Heart right ventricle (tissue), 16 donors: ENCODE data around the gene ACVR2A. TPM values are rescaled to one million over a fixed set of nuclear protein-coding genes. Genes with fewer than 3 reads are reported as not detected.

Experiments used
- ATAC-seq, 8 donors: fragments of 200-7000 bp; cut with Tn5 transposase; one replicate each; pipeline ENCODE4 v1.9.1; 2020; ENCODE audit warnings: mild to moderate bottlenecking in 8 of 8, moderate library complexity in 8 of 8, moderate number of reproducible peaks in 1 of 8
- DNase-seq, 2 donors: peaks; one replicate each; pipeline ENCODE4 v3.0.0-alpha.2; 2020
- H3K27ac ChIP-seq, 10 donors: fragments of 200-600 bp; sonication (generic) in 2 of 10; one replicate each; pipeline versions ENCODE4 v1.5.0 to v1.8.0; 2020 to 2022; ENCODE audit warnings: mild to moderate bottlenecking in 3 of 10
- H3K27me3 ChIP-seq, 7 donors: fragments of 200-600 bp; one replicate each; pipeline ENCODE4 v1.8.0; 2021 to 2022; ENCODE audit warnings: mild to moderate bottlenecking in 2 of 7
- H3K36me3 ChIP-seq, 9 donors: fragments of 200-600 bp; sonication (generic) in 1 of 9; one replicate each; pipeline versions ENCODE4 v1.5.0 to v1.8.0; 2020 to 2022; ENCODE audit warnings: mild to moderate bottlenecking in 2 of 9
- H3K4me1 ChIP-seq, 9 donors: fragments of 200-600 bp; sonication (generic) in 1 of 9; one replicate each; pipeline versions ENCODE4 v1.5.0 to v1.8.0; 2020 to 2022; ENCODE audit warnings: mild to moderate bottlenecking in 4 of 9
- H3K4me3 ChIP-seq, 10 donors: fragments of 200-600 bp; sonication (generic) in 2 of 10; one replicate each; pipeline versions ENCODE4 v1.5.0 to v1.8.0; 2020 to 2022; ENCODE audit warnings: mild to moderate bottlenecking in 7 of 10, moderate library complexity in 2 of 10
- H3K9me3 ChIP-seq, 11 donors: fragments of 200-600 bp in 10 of 11; sonication (generic) in 2 of 11; one replicate each; pipeline versions ENCODE4 v1.5.0 to v1.8.0; 2013 to 2022; ENCODE audit warnings: mild to moderate bottlenecking in 2 of 11, control low read depth in 1 of 11, moderate library complexity in 1 of 11
- WGBS, 2 donors: extraction: QIAGEN DNeasy Blood & Tissue Kit; methylation state at CpG; one replicate each; pipeline ENCODE4 v1.1.7; 2013; ENCODE audit warnings: inconsistent platforms in 1 of 2; 5-methylcytosine and 5-hydroxymethylcytosine counted together
- intact Hi-C, 10 donors: fragments of 100-400 bp; cut with DNase I; formaldehyde crosslinking; loops; one replicate each; pipeline versions ENCODE4 v1.11.1 to v1.14.2; 2022
- polyA plus RNA-seq, 2 donors: library from polyadenylated mRNA; stranded (reverse); fragments of 200-250 nt; gene quantifications; one replicate each; pipeline ENCODE4 v1.2.3, GENCODE V29; 2013
- total RNA-seq, 10 donors: library from RNA; stranded (reverse); fragmentation: NEBNext Ultra II Directional in 3 of 10; extraction: Animal tissue kit (Norgen Biotek cat#: 25700) in 3 of 10; gene quantifications; one replicate each; pipeline versions ENCODE4 v1.2.1 to v1.2.4, GENCODE V29; 2021 to 2023
- TF ChIP-seq, protein P1 (sequence below), 9 donors: fragments of 200-600 bp; sonication (generic) in 2 of 9; IDR thresholded peaks; one replicate each; pipeline versions ENCODE4 v1.5.0 to v1.8.0; 2021 to 2022; ENCODE audit warnings: antibody characterized with exemption in 9 of 9, mild to moderate bottlenecking in 5 of 9, moderate library complexity in 1 of 9
- donor health status: Arrhythmogenic right ventricular cardiomyopathy.
- donor health status: ischemic (EF 13 %, LVEDD 7.1; RV severe dilation, severe dysfunction).
- donor health status: healthy with polysubstance abuse.
- donor health status: DM: no; HTN: yes; CAD: no.
- donor health status: DM: no; HTN: no; CAD: no.
- donor health status: ischemic (EF 25% LVEDD 6.9; RV normal size, moderate dysfunction).
- donor health status: ischemic (EF 25% LVEDD 5.7; RV mildly dilated, moderate dysfunction).
- donor health status: healthy.
- donor health status: DM: yes; HTN: yes; CAD: no.
- donor health status: Ischemic cardiomyopathy.
- donor health status: ischemic (EF 35%, LVEDD 5.7; RV mildly dilated, moderate dysfunction).
- donor health status: nonischemic (EF 11% LVEDD 7.7; RV severe dilation, severe dysfunction).
- donor health status: DM: yes; HTN: yes; CAD: no.
- donor health status: PGD.
- donor health status: ischemic (EF 29% LVEDD 5.4; RV normal size, mild dysfunction).
- donor health status: nonischemic (EF 23%, LVEDD 6.1; RV moderate dilation, normal function).

ACVR2A gene
- total and polyA plus RNA-seq, 12 donors: 2.7 to 14.4 (median 11.2) TPM

DNA sequence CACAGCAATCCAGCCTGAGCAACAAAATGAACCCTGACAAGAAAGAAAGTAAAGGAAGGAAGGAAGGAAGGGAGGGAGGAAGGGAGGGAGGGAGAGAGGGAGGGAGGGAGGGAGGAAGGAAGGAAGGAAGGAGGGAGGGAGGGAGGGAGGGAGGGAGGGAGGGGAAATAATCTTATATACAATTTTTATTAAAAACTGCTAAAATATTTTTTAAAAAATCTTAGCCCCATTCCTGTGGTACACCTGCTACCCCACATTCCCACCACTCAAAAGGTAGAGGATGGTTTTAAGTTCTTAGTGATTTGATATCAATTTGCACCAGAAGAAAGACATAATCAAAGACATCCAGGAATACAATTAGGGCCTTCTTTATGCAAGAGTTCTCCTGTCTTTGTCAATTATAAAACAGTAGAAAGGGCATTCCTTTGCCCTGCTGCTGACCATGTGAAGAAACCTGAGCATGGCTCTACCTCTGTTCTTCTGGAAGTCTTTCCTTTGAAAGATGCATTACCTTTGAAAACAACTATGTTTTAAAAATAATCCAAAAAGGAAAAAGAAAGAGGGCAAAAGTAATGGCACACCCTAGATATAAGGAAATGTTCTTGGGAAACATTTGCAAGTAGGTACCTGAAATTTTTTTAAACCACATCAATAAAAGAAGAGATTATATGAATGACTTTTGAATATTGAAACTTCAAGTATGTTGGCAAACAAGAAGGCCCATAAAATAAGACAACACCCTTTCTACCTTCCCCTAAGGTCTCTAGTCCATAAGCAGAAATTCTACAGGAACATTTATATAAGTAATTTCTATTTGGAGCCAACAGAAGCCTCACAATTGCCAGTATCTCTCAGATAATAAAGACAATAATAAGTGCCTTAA, 33.7 kb upstream of the ACVR2A start:
- ATAC-seq: no peak

DNA sequence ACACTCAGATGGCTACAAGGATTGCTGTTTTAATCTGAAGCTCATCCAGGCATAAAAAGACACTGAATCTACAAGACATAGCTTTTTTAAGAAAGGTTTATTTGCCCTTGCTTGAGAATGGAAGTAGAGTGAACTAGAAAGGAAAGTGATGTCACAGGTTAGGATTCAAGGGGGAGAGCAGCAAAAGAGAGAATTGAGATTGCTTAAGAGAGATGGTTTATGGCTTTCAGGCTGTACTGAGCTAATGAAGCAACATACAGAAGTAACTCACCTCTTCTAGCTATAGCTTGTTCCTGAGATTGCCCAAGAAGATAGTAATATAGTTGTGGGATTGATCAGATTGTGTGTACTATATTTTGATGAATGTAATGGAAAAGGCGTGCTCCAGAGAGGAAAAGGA, 26.1 kb upstream of the ACVR2A start:
- no peak overlapping the region for H3K27ac ChIP-seq
- H3K9me3 ChIP-seq: peaks cover 0 to 12% (median 3%) of the 10 kb centered on the region in 11 donors
- H3K36me3 ChIP-seq: no peaks in the 10 kb centered on the region
- intact Hi-C loops: no loop called here
- no peaks in the 10 kb centered on the region for H3K4me1 ChIP-seq
- no peak for ATAC-seq
- H3K27me3 ChIP-seq: peaks cover 0 to 5% (median 0%) of the 10 kb centered on the region in 7 donors
- TF ChIP-seq, protein P1, sequence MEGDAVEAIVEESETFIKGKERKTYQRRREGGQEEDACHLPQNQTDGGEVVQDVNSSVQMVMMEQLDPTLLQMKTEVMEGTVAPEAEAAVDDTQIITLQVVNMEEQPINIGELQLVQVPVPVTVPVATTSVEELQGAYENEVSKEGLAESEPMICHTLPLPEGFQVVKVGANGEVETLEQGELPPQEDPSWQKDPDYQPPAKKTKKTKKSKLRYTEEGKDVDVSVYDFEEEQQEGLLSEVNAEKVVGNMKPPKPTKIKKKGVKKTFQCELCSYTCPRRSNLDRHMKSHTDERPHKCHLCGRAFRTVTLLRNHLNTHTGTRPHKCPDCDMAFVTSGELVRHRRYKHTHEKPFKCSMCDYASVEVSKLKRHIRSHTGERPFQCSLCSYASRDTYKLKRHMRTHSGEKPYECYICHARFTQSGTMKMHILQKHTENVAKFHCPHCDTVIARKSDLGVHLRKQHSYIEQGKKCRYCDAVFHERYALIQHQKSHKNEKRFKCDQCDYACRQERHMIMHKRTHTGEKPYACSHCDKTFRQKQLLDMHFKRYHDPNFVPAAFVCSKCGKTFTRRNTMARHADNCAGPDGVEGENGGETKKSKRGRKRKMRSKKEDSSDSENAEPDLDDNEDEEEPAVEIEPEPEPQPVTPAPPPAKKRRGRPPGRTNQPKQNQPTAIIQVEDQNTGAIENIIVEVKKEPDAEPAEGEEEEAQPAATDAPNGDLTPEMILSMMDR (IDR thresholded peaks at IDR 0.05): no peak
- DNase-seq: no peak
- H3K4me3 ChIP-seq: no peak overlapping the region
- WGBS, 2 donors: 90 to 95% methylated on average over 1 of the region's 1 CpG

More for the DNA sequence above, 33.7 kb upstream of the ACVR2A start:
- H3K27ac ChIP-seq: no peak overlapping the region
- intact Hi-C loops: no loop called here
- H3K4me3 ChIP-seq: no peak overlapping the region
- H3K9me3 ChIP-seq: no peaks in the 10 kb centered on the region
- no peaks in the 10 kb centered on the region for H3K4me1 ChIP-seq
- TF ChIP-seq, protein P1 (IDR thresholded peaks at IDR 0.05): no peak
- no peaks in the 10 kb centered on the region for H3K36me3 ChIP-seq
- DNase-seq: no peak
- peaks cover 0 to 3% (median 0%) of the 10 kb centered on the region in 7 donors for H3K27me3 ChIP-seq

DNA sequence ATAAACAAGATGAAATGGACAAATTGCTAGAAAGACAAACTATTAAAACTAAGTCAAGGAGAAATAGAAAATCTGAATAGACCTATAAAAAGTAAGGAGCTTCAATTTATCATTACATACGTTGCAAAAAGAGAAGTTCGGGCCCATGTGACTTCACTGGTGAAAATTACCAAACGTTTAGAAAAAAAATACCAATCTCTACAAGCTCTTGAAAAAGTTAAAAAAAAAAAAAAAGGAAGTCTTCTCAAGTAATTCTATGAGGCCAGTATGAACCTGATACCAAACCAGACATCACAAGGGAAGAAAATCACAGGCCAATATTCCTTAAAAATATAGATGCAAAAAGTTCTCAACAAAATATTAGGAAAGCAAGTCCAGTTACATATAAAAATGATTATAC, 20.2 kb upstream of the ACVR2A start:
- Histone ChIP-seq H3K9me3 (peaks cover 0 to 15% (median 6%) of the 10 kb centered on the region in 11 donors), H3K27ac (no peak overlapping the region), H3K4me3 (no peak overlapping the region), H3K36me3 (no peaks in the 10 kb centered on the region), H3K27me3 (no peaks in the 10 kb centered on the region), H3K4me1 (peaks cover 0 to 5% (median 0%) of the 10 kb centered on the region in 9 donors)
- intact Hi-C loops: no loop called here
- DNase-seq (no peak), ATAC-seq (no peak)
- 53 to 83% methylated on average over 3 of the region's 3 CpGs for WGBS, 2 donors
- TF ChIP-seq, protein P1 (IDR thresholded peaks at IDR 0.05): no peak

DNA sequence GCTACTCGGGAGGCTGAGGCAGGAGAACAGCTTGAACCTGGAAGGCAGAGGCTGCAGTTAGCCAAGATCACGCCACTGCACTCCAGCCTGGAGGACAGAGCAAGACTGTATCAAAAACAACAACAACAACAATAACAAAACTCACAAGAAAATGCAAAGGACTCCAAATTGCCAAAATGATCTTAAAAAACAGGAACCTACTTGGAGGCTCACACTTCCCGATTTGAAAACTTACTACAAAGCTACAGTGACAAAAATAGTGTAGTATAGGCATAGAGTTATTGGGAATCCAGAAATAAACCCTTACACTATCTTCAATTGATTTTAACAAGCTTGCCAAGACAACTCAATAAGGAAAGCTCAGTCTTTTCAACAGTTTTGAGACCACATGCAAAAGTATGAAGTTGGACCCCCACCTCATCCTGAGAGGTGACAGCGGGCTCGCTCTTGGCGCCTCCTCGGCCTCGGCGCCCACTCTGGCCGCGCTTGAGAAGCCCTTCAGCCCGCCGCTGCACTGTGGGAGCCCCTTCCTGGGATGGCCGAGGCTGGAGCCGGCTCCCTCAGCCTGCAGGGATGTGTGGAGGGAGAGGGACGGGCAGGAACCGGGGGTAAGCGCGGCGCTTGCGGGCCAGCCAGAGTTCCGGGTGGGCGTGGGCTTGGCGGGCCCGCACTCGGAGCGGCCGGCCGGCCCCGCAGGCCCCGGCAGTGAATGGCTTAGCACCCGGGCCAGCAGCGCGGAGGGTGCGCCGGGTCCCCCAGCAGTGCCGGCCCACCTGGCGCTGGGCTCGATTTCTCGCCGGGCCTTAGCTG, 18.3 kb upstream of the ACVR2A start:
- DNase-seq (no peak), ATAC-seq (no peak)
- Histone ChIP-seq H3K9me3 (peaks cover 0 to 30% (median 20%) of the 10 kb centered on the region in 11 donors), H3K27me3 (no peaks in the 10 kb centered on the region), H3K36me3 (no peaks in the 10 kb centered on the region), H3K4me3 (no peak overlapping the region), H3K4me1 (peaks cover 0 to 5% (median 0%) of the 10 kb centered on the region in 9 donors), H3K27ac (no peak overlapping the region)
- TF ChIP-seq, protein P1 (IDR thresholded peaks at IDR 0.05): no peak
- intact Hi-C loops: no loop called here
- WGBS, 2 donors: 96% methylated on average over 29 to 41 of the region's 41 CpGs
